ENCODE measurements around the gene FAM50A. TPM values are rescaled to one million over a fixed set of nuclear protein-coding genes. Genes with fewer than 3 reads are reported as not detected.

FAM50A gene
- total RNA-seq, 1 experiment from 2014 or later = 82.1 TPM

GRCh38 chrX:154433605-154434004 is 10.3 kb upstream of the FAM50A start:
- Histone ChIP-seq H2AFZ (no peak overlapping the region), H4K20me1 (ENCODE audit: insufficient read depth) (no peaks in the 10 kb centered on the region), H3K79me2 (ENCODE audit: low read depth) (peaks cover 30% of the 10 kb centered on the region), H3F3A (ENCODE audit: insufficient read depth, low read depth) (no peaks in the 10 kb centered on the region; the same call in 1 of the 2 replicates), H3K9me2 (ENCODE audit: insufficient read depth) (no peaks in the 10 kb centered on the region), H3K4me3 (no peak overlapping the region), H3K27ac (no peak overlapping the region), H3K9me3 (ENCODE audit: insufficient read depth, low read depth) (no peaks in the 10 kb centered on the region), H3K4me1 (replicated peaks; ENCODE audit: insufficient read depth) (peaks cover 13% of the 10 kb centered on the region), H3K4me2 (no peak overlapping the region), H3K27me3 (ENCODE audit: insufficient read depth, low read depth) (no peaks in the 10 kb centered on the region), H3K36me3 (ENCODE audit: low read depth) (no peaks in the 10 kb centered on the region)
- CTCF ChIA-PET = no interaction called here
- TF ChIP-seq CTCF (conservative IDR thresholded peaks at IDR 0.05) = no peak
- TF ChIP-seq EZH2 (IDR thresholded peaks at IDR 0.05; ENCODE audit: low read depth) = no peak
- BruUV-seq (replicated peaks) = no TSS peak
- POLR2A ChIA-PET (ENCODE audit: unreplicated experiment) = no interaction called here
- no peak for DNase-seq
- intact Hi-C loops (cut with micrococcal nuclease; ENCODE audit: unreplicated experiment) = no loop called here

GRCh38 chrX:154434394-154435168 is 9.4 kb upstream of the FAM50A start:
- Histone ChIP-seq H3K36me3 (ENCODE audit: low read depth) (no peaks in the 10 kb centered on the region), H2AFZ (no peak overlapping the region), H3K4me2 (no peak overlapping the region), H3F3A (ENCODE audit: insufficient read depth, low read depth) (no peaks in the 10 kb centered on the region; the same call in 1 of the 2 replicates), H3K9me3 (ENCODE audit: insufficient read depth, low read depth) (no peaks in the 10 kb centered on the region), H4K20me1 (ENCODE audit: insufficient read depth) (no peaks in the 10 kb centered on the region), H3K27me3 (ENCODE audit: insufficient read depth, low read depth) (no peaks in the 10 kb centered on the region), H3K79me2 (ENCODE audit: low read depth) (peaks cover 24% of the 10 kb centered on the region), H3K4me1 (replicated peaks; ENCODE audit: insufficient read depth) (peaks cover 10% of the 10 kb centered on the region), H3K4me3 (no peak overlapping the region), H3K9me2 (ENCODE audit: insufficient read depth) (no peaks in the 10 kb centered on the region), H3K27ac (no peak overlapping the region)
- BruUV-seq (replicated peaks) = no TSS peak
- DNase-seq = no peak
- POLR2A ChIA-PET (ENCODE audit: unreplicated experiment) = interaction anchor here (0.5 kb wide), 1 partner anchor 1798 kb away, joined by 3 read pairs; no protein-coding TSS in a partner anchor
- CTCF ChIA-PET = no interaction called here
- TF ChIP-seq EZH2 (IDR thresholded peaks at IDR 0.05; ENCODE audit: low read depth) = no peak
- intact Hi-C loops (cut with micrococcal nuclease; ENCODE audit: unreplicated experiment) = no loop called here

GRCh38 chrX:154435171-154435733 is 8.7 kb upstream of the FAM50A start:
- H2AFZ ChIP-seq = no peak overlapping the region
- H4K20me1 ChIP-seq (ENCODE audit: insufficient read depth) = no peaks in the 10 kb centered on the region
- H3K27me3 ChIP-seq (ENCODE audit: insufficient read depth, low read depth) = no peaks in the 10 kb centered on the region
- DNase-seq = no peak
- TF ChIP-seq EZH2 (IDR thresholded peaks at IDR 0.05; ENCODE audit: low read depth) (no peak), CTCF (conservative IDR thresholded peaks at IDR 0.05) (no peak)
- no peak overlapping the region for H3K27ac ChIP-seq
- H3K79me2 ChIP-seq (ENCODE audit: low read depth) = peaks cover 20% of the 10 kb centered on the region
- intact Hi-C loops (cut with micrococcal nuclease; ENCODE audit: unreplicated experiment) = no loop called here
- H3K4me2 ChIP-seq = no peak overlapping the region
- no peak overlapping the region for H3K4me3 ChIP-seq
- ChIA-PET POLR2A (ENCODE audit: unreplicated experiment) (no interaction called here), CTCF (no interaction called here)
- H3F3A ChIP-seq (ENCODE audit: insufficient read depth, low read depth) = no peaks in the 10 kb centered on the region; the same call in 1 of the 2 replicates
- no peaks in the 10 kb centered on the region for H3K9me3 ChIP-seq (ENCODE audit: insufficient read depth, low read depth)
- no peaks in the 10 kb centered on the region for H3K36me3 ChIP-seq (ENCODE audit: low read depth)
- BruUV-seq (replicated peaks) = no TSS peak
- peaks cover 7% of the 10 kb centered on the region; the same call in 1 of the 2 replicates for H3K4me1 ChIP-seq (replicated peaks; ENCODE audit: insufficient read depth)
- no peaks in the 10 kb centered on the region for H3K9me2 ChIP-seq (ENCODE audit: insufficient read depth)
